Esophagus muscularis mucosa (tissue), 2 donors: ENCODE measurements around the gene MCM6.

ENCODE experiments used
- EP300 ChIP-seq: sonication (generic); formaldehyde crosslinking; IDR thresholded peaks from one replicate; pipeline ENCODE4 v1.6.1; 2017; ENCODE audit warnings: antibody characterized with exemption
- POLR2A ChIP-seq: fragments of 450-650 bp; IDR thresholded peaks from one replicate; pipeline ENCODE4 v1.6.1; 2017; ENCODE audit warnings: antibody characterized with exemption, moderate library complexity, mild to moderate bottlenecking, low read depth

GRCh38 chr2:135874777-135875365, 1.4 kb downstream of the MCM6 start:
- TF ChIP-seq POLR2A (no peak), EP300 (no peak)
